Tibial artery (tissue), 4 donors: ENCODE results near the gene PXK.
"Not testable (repeated sequence)": the region's sequence is repeated elsewhere in the genome, so short reads cannot be mapped to it uniquely, and the experiment has no call there.

Experiments
- DNase-seq, 2 donors: peaks; one replicate each; pipeline ENCODE4 v3.0.0-alpha.2; 2019
- H3K27ac ChIP-seq, 2 donors: fragments of 200-600 bp; sonication (generic) in 1 of 2; 1 replicate in 1 of 2; 2 replicates in 1 of 2; pipeline ENCODE4 v1.5.1; 2018 to 2019; ENCODE audit warnings: mild to moderate bottlenecking in 1 of 2
- H3K27me3 ChIP-seq, 2 donors: fragments of 200-600 bp; sonication (generic) in 1 of 2; one replicate each; pipeline versions ENCODE4 v1.5.1 to v1.6.0; 2016 to 2019
- H3K36me3 ChIP-seq, 3 donors: fragments of 200-600 bp; sonication (generic) in 2 of 3; one replicate each; pipeline ENCODE4 v1.5.1; 2016 to 2019; ENCODE audit warnings: mild to moderate bottlenecking in 2 of 3
- H3K4me1 ChIP-seq, 4 donors: fragments of 200-600 bp; sonication (generic) in 2 of 4; 1 replicate in 3 of 4; 2 replicates in 1 of 4; pipeline ENCODE4 v1.5.1; 2016 to 2019
- H3K4me3 ChIP-seq, 2 donors: fragments of 200-600 bp; sonication (generic) in 1 of 2; 1 replicate in 1 of 2; 2 replicates in 1 of 2; pipeline ENCODE4 v1.5.1; 2018 to 2019; ENCODE audit warnings: mild to moderate bottlenecking in 2 of 2
- H3K9me3 ChIP-seq, 3 donors: fragments of 200-600 bp; sonication (generic) in 1 of 3; one replicate each; pipeline ENCODE4 v1.5.1; 2016 to 2019
- CTCF ChIP-seq, 2 experiments: fragments of 200-600 bp in 1 of 2; fragments of 450-650 bp in 1 of 2; IDR thresholded peaks; one replicate each; pipeline ENCODE4 v1.5.1; 2017 to 2019; ENCODE audit warnings: antibody characterized with exemption in 2 of 2, mild to moderate bottlenecking in 1 of 2, moderate library complexity in 1 of 2
- intact Hi-C: fragments of 100-400 bp; cut with DNase I; formaldehyde crosslinking; loops from one replicate; pipeline ENCODE4 v1.15.0; 2023; ENCODE audit warnings: low total_unique reads

Gene PXK

GRCh38 chr3:58332575-58333188 lies at the start of gene PXK:
PXK (plus strand) TSS chr3:58332892; CDS start chr3:58332989, 97 bp downstream.
- DNase-seq: peak; percentile 66 to 89
- Histone ChIP-seq H3K27ac (peak within 1 kb of the TSS; percentile 59 to 71), H3K36me3 (no peaks in the 10 kb centered on the region), H3K4me3 (peak within 1 kb of the TSS; percentile 89 to 90), H3K27me3 (no peaks in the 10 kb centered on the region), H3K4me1 (peaks cover 0 to 39% (median 15%) of the 10 kb centered on the region in 4 donors), H3K9me3 (no peaks in the 10 kb centered on the region)
- intact Hi-C loops: loop anchor here (2.0 kb wide), 1 partner anchor 160 kb away; the partner anchor contains the start of gene KCTD6
- peak in 1 of 2 experiments; percentile 19 for TF ChIP-seq CTCF (IDR thresholded peaks at IDR 0.05)

GRCh38 chr3:58285334-58285733 lies 47.4 kb upstream of the PXK start:
- TF ChIP-seq CTCF (IDR thresholded peaks at IDR 0.05): no peak
- no peak overlapping the region for H3K4me3 ChIP-seq
- H3K27me3 ChIP-seq: no peaks in the 10 kb centered on the region
- no peak for DNase-seq
- peaks cover 6 to 45% (median 38%) of the 10 kb centered on the region in 3 donors for H3K36me3 ChIP-seq
- no peak overlapping the region for H3K27ac ChIP-seq
- H3K9me3 ChIP-seq: no peaks in the 10 kb centered on the region
- intact Hi-C loops: no loop called here
- H3K4me1 ChIP-seq: no peaks in the 10 kb centered on the region

GRCh38 chr3:58287354-58287753 lies 45.3 kb upstream of the PXK start:
- DNase-seq: no peak
- Histone ChIP-seq H3K4me3 (no peak overlapping the region), H3K27ac (no peak overlapping the region), H3K9me3 (no peaks in the 10 kb centered on the region), H3K27me3 (no peaks in the 10 kb centered on the region), H3K4me1 (no peaks in the 10 kb centered on the region), H3K36me3 (peaks cover 0 to 32% (median 27%) of the 10 kb centered on the region in 3 donors)
- intact Hi-C loops: no loop called here
- no peak for TF ChIP-seq CTCF (IDR thresholded peaks at IDR 0.05)

- Histone ChIP-seq H3K9me3 (no peaks in the 10 kb centered on the region), H3K36me3 (peaks cover 0 to 33% (median 28%) of the 10 kb centered on the region in 3 donors), H3K27ac (no peak overlapping the region), H3K4me3 (no peak overlapping the region), H3K27me3 (no peaks in the 10 kb centered on the region), H3K4me1 (no peaks in the 10 kb centered on the region)
- no peak for TF ChIP-seq CTCF (IDR thresholded peaks at IDR 0.05)
- intact Hi-C loops: no loop called here
- DNase-seq: no peak
Observed at GRCh38 chr3:58288011-58288728, 44.5 kb upstream of the PXK start.

GRCh38 chr3:58288964-58289613 lies 43.6 kb upstream of the PXK start:
- H3K36me3 ChIP-seq: peaks cover 0 to 39% (median 28%) of the 10 kb centered on the region in 3 donors
- H3K27ac ChIP-seq, H3K4me1 ChIP-seq, H3K9me3 ChIP-seq, intact Hi-C loops, DNase-seq, H3K4me3 ChIP-seq, H3K27me3 ChIP-seq: not testable (repeated sequence)

- H3K27ac ChIP-seq, H3K9me3 ChIP-seq, H3K4me3 ChIP-seq, intact Hi-C loops, H3K4me1 ChIP-seq, DNase-seq, H3K27me3 ChIP-seq: not testable (repeated sequence)
- peaks cover 0 to 27% (median 22%) of the 10 kb centered on the region in 3 donors for H3K36me3 ChIP-seq
Observed at GRCh38 chr3:58290446-58290845, 42.2 kb upstream of the PXK start.
